Non-pigmented ciliary epithelial cell (primary cell): ENCODE measurements around the gene CCDC54.
"Not testable (repeated sequence)": the region's sequence is repeated elsewhere in the genome, so short reads cannot be mapped to it uniquely, and the experiment has no call there.

Source experiments
- DNase-seq: peaks from one replicate; pipeline ENCODE4 v3.0.0-alpha.2; 2010; ENCODE audit warnings: low read depth

The CCDC54 gene

DNA sequence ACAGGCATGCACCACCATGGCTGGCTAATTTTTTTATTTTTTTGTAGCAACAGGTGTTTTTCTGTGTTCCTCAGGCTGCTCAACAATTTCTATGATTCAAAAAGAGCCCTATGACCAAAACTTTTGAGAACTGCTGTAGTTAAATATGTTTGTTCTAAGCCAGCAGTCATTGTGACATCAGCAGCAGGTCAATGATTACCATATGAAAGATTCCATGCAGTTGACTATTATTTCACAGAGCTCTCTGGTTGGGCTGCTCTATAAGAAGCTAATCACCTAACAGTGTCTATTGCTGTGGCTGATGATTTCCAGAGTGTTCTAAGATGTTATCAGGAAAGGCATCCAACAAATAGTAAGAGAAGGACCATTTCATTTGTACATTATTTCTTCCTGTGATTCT, at the start of gene CCDC54:
CCDC54 (plus strand) TSS at position 289 of the 400 bp plus-strand sequence. CDS start 149 bp downstream, outside the sequence.
- no peak for DNase-seq

DNA sequence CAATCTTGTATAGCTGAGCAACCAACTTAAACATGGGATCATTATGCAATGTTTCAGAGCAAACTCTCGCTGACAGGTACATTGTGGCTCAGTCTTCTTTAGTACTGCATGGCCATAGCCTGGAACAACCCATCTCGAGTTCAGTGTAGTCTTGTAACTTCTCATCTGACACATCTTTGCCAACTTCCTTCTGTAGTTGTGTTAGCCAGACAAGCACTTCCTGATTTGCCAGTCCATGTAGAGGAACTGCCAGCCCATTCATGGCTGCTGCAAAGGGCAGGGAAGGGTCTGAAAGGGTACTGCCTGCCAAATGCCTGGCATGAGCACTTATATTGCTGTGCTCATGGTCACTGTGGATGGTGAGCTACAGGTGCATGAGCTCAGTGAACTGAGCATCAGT, 49.2 kb upstream of the CCDC54 start:
- no peak for DNase-seq

DNA sequence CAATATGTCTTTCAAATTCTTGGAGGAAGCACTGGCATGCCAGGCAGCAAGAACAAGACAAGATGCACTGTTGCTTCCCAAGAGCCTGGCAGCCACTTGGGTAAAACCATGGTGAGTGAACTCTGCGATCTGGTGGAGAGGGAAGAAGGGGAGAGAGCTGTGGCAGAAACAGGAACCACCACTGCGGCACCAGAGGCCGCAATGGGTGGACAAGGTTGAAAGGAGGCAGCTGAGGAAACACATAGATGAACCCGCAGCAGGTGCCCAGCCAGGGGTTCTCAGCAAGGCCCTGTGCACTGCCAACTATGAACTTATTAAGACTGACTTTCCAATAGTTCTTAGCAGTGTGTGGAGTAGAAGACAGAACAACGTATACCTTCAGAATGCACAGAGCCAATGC, 48.2 kb upstream of the CCDC54 start:
- DNase-seq = no peak

DNA sequence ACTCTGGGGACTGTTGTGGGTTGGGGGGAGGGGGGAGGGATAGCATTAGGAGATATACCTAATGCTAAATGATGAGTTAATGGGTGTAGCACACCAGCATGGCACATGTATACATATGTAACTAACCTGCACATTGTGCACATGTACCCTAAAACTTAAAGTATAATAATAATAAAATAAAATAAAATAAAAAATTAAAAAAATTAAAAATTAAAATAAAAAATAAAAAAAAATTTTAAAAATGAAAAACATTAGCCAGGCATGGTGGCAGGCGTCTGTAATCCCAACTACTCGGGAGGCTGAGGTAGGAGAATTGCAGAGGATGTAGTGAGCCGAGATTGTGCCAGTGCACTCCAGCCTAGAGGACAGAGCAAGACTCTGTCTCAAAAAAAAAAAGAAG, 37.5 kb upstream of the CCDC54 start:
- not testable (repeated sequence) for DNase-seq

DNA sequence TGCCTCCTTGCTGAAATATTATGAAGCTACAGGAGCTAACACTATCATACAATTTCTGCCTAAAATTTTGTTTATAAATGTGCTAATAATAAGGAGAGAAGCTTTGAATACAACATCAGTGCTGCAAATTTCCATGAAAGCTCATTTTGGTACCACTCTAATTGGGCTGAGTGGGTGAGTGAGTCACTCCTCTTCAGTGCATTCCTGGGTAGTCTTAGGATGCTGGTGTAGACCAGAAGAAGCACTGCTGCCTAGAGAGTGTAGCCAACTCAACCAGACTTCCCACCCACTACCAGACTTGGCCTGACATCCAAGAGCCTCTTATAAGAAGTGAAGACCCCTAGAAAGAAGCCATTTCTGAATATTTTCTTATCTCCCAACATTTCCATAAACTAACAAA, 32.5 kb upstream of the CCDC54 start:
- DNase-seq = no peak

DNA sequence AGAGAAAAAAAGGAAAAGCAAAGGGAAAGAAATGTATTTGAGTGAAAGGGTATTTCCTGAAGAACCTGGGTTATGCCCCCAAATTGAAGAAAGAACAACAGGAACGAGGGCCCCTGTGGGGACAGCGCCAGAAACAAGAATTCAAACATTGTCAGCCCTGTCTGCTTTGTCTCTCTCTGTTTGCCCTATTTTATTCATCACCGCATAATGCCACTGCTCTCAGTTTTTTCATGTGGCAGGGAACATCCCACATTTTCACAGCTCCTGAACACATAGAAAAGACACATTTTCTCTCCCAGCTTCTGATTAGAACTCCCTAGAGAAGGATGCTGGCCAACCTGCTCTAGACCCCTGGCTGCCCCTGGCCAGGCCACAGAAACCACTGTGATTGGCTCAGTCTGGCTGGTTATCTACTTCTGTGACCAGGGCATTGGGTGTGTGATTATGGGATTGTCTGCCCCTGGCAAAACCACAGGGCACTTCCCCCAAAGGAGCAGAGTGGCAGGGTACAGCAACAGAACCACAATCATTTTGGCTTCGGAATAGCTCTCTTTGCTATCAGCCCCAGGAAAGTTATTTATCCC, 31.3 kb upstream of the CCDC54 start:
- DNase-seq = no peak

DNA sequence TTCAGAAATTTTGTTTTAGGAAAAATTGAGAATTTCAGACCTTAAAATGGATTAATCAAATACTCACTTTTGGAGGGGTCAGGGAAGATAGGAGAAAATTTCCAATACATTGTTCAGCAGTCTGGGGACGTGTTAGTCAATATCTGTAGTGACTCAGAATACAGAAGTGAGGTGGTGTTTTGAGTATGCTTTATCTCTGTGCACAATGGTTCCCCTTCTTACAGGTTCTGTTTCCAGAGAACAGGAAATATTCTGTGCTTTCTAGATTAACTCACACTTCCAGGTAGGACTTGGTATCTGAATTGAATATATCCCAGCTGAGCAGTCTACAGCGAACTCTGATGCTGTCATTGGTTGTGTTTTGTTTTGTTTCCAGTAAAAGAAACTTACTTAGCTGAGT, 30.7 kb upstream of the CCDC54 start:
- DNase-seq = no peak

DNA sequence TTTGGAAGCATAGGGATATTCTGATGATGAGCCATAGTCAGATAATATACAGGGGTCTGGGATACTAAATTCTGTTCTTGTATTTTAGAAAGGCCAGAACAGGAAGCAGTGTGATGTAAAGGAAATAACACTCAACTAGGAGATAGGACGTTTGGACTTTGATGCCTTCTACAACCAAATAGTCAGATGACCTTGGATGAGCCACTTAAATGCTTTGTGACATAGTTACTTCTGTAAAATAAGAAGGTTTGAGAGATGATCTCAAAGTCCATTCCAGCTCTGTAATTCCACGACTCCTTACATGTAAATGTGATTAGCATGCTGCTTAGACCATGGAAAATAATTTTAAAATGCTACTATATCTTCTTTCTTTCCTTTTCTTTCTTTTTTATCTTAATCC, 29.5 kb upstream of the CCDC54 start:
- no peak for DNase-seq

DNA sequence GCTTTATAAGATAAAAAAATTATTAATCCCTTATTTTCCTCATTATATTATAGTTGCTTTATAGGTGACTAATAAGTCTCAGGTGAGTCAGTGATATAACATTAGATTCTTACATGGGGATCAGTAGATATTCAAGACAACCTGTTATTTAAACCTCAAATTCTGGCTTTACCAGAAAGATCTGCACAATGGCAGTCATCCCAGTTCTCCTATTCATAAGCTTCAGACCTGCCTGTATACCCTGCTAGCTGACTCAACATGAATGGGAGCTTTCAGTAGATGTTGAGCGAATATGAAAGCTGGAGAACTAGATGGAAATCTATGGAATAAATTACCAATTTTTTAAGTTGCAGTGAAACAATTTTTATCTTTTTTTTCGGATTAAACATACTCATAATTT, 20.5 kb upstream of the CCDC54 start:
- no peak for DNase-seq

DNA sequence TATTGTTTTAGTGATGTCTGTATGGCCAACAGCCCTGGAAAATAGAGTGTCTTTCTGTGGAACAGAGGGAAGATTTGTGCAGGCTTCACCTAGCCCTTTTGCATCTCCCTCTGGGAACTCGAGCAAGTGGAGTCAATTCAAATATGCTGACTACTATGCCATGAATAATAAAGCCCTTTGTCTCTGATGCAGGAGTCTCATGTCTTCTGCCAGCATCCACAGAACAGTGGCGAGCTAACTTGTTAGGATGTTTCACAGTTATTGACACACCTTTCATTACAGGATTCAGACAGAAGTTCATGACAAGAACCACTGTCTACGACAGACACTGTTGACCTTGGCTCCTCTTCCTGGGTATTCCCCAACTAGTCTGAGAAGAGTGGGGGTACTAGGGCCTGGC, 15.6 kb upstream of the CCDC54 start:
- DNase-seq = no peak

DNA sequence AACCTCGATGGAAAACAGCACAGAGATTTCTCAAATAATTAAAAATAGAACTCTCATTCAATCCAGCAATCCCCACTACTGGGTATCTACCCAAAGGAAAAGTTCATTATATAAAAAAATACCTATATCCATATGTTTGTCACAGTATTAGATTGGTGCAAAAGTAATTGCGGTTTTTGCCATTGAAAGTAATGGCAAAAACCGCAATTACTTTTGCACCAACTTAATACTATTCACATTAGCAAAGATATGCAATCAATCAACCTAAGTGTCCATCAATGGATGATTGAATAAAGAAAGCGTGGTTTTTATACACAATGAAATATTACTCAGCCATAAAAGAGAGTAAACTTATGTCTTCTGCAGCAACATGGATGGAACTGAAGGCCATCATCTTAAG, 12.2 kb upstream of the CCDC54 start:
- DNase-seq = no peak

DNA sequence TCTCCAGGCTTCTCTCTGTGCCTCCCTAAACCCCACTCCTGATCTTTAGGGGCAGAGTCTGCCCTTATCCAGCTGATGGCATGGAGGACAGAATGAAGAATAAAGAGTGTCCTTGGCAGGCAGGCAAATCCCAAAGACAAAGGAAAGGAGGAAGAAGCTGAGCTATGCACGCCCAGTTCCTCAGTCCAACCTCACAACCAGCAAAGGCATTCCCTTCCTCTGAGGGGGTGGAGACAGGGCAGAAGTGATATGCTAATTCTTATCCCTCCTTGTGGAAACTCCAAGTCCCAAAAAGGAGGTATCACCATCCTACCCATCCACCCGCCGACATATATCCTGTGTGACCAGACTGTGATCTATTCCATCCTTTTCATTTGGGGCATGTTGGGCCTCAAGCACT, 10.5 kb upstream of the CCDC54 start:
- DNase-seq = no peak

DNA sequence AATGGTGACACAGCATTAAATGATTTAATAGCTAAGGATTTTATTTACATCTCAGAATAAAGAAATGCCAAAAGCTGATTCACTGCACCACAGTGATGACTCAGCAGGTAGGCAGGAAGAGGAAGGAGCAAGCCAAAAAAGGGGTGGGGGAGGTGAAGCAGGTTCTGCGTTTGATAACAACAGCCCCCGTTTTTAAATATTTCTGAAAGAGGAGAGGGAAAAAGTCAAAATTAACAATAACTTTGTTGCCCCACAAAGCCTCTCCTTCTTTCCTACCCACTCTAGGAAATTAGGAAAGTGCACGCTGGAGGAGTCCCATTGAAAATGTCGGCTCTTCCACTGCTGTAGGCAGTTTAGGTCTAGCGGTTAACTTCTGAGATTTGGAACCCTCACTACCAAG, 9.9 kb upstream of the CCDC54 start:
- DNase-seq = peak; percentile 54

DNA sequence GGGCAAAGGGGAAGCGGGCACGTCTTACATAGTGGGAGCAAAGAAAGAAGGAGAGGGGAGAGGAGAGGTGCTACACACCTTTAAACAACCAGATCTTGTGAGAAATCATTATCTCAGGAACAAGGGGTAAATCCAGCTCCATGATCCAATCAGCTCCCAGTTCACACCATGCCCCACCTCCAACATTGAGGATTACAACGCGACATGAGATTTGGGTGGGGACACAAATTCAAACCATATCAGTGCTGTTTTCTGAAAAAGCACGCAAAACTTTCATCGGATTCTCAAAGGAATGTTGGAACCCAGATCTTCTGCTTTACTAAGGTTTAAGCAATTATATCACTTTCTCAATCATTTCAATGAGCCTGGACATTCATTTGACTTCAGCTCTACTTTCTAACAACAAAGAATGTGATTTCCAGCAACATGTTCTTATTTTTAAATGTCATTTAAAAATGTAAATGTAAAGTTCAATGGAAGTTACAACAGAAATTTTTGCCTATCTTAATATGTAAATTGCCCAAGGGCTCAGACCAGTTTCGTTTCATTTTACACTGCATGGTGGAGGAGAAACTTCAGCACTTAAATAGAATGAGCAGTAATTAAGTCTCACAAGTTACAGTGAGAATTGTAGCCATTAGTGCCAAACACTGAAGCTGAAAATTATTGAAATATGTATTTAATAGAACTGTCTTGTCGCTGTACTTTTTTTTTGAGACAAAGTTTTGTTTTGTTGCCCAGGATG, 8.4 kb upstream of the CCDC54 start:
- DNase-seq = no peak

DNA sequence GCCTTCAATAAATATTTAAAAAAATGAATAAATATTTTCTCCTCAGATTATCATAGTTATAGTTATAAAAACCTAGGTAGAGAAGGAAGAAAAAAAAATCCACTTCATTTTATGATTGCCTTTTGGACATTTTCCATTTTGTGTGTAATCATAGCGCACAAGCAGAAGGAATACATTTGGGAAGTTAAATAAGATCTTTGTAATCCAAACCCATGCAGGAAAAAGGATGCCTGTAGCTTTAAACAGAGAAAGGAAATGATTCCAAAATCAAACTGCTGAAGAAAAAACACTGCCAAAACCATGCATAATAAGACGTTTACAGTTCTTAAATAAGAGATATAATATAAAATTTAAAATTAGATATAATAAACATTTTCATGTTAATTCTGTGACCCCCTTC, 7.4 kb upstream of the CCDC54 start:
- no peak for DNase-seq

DNA sequence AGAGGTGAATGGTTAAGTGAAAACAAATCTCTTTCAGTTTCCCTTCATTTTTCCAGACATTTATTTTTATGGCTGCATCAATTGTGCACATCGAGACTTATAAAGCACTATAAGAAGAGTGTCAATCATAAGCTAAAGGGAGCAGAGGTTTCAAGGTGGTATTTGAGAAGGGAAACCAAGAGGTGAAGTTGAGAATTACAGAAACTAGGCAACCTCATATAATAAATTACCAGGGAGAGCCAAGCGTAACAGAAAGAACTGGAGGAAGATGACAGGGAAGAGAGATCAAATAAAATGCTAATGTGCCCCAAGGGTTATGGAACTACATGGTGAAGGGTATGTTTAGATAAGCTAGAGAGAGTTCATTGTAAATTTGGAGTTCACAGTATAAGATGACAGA, 6.3 kb upstream of the CCDC54 start:
- no peak for DNase-seq

DNA sequence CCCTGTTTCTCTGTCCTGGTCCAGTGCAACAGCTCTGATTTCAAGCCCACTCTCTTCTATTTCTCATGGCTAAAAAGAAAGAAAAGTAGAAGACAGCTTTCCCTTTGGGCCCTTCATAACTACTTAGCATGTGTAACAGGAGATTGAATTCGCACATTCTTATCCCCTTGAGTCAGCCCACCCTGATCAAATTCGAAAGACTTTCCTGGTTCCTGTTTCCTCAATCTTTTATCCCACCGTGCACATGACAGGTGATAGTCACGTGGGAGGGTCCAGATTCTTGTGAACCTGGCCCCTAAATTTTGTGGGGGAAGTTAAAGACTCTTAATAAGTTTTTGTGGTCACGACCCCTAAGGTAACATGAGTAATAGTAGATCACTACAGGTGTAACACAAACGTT, 4.7 kb upstream of the CCDC54 start:
- DNase-seq = no peak

DNA sequence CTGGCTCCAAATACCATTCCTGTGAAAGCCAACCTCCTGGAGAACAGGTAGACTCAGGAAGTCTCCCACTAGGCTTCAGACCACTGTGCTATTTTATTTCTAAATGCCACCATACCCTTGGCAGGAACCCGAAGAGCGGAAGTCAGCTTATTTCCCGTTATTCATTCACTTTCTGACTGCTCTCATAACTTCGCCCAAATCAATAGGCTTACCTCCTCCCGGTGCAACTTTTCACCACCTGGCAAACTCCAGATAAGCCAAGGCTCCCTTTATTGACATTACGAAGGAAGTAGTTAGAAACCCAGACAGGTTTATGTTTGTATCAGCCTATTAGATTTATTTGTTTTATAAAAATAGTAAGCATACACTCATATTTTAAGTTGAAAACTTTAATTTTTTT, 3.3 kb upstream of the CCDC54 start:
- no peak for DNase-seq

DNA sequence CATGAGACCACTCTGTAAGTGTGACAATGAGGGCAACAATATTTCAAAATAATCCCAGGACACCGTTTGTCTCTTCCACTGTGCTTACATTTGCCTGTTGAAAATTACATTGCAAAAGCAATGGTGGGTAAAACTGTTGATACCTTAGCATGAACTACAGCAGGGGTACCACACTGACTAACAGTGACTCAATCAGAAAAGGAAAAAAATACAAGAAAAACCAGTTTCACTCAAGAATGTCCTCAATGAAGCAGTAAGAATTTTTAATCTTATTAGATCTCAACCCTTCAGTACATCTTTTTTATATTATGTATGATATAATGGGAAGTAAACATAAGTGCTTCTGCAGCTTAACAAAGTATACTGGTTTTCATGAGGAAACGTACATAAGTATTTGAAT, 1.6 kb upstream of the CCDC54 start:
- DNase-seq = no peak

DNA sequence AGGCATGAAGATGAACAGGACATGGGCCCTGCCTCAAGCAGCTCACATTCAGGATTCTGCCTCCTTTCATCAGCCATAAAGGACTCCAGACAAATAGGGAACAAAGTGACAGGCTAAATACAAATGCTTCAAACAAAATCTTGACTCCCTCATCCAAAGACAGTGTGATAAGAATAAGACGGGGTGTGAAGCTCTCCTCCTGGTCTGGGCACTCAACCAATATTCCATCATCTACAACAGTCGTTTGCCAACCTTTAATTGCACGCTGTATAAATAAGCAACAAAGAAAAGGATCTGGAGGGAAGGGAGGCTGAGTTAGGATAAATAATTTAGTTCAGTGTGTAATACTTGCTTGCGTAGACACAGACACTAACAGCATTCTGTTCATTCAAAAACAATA, 5.4 kb downstream of the CCDC54 start:
- DNase-seq = no peak

DNA sequence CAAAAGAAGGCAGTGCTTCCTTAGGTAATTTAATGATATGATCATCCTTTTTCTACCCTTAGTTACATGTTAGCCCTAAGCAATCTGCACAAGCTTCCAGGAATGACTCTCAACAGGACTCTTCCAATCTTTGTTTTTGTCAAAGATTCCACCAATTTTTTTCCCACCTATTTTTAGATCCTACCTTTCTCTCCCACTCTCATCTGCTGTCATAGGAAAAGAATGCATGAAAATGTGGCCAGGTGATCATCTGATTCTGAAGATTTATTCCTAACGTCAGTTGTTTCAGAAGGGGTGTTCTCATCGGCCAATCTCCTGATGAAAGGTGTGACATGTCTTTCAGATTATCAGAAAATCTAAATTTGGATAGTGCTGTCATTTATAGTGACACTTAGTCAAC, 7.2 kb downstream of the CCDC54 start:
- DNase-seq = no peak

DNA sequence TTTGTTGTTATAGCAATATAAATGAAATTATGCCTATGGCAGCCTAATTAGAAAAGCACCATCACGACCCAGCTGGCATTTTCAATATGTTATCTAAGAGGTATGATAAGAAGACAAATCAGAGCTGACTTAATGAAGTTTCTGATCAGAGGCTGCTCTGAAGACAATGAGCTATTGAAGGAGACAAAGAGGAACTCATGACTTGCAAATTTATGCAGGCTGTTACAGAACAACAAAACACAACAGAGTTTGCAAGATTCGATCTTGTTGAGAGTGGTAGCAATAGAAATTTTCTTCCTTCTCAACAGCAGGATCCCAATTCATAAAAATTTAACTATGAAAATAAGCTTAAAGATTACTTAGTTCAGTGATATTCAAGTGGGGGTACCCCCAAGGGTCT, 7.7 kb downstream of the CCDC54 start:
- DNase-seq = no peak

DNA sequence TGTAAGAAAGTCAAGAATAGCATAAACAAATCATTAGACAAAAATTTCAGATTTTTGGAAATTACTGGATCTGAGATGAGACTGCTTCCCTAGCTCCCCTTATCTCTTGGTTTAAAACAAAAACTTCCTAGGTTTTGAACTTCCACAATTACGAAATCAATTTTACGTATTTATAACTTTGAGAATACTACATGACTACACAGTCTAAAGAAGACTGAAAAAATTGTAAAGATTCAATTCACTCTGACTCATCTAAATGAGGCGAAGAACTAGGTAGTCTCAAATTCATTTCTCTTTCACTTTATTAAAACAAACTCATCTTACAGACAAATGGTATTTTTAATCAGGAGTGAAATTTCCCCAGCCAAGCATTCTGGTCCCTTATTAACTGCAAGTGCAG, 10.3 kb downstream of the CCDC54 start:
- no peak for DNase-seq

DNA sequence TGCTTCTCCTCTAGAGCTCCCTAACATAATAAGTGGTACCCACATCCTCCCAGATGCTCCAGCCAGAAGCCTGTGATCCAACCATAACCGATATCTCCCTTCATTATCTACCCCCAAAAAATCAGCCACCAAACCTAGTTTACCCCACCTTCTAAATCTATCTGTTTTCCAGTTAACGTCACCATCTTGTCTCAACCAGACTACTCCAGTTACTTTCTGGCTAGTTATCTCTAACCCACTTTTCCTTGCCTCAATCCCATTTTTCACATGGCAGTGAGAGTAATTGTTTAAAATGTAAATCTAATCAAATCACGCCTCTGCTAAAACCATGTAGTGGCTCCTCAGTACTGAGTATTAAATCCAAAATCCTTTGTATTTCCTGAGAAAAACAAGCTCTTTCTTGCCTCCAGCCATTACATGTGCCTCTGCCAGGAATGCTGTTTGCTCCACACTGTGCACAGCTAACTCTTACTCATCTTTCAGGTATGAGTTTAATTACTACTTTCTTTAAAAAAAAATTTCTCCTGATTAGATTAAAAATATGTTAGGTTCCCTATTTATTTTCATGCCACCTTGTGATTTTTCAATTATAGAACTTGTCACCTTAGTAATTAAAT, 15.4 kb downstream of the CCDC54 start:
- peak; percentile 32 for DNase-seq
